K562 (cell line): ENCODE data around the gene METRN. TPM values are rescaled to one million over a fixed set of nuclear protein-coding genes. Genes with fewer than 3 reads are reported as not detected.

ENCODE experiments used
- ATAC-seq: fragments of 200-7000 bp; cut with Tn5 transposase; 3 replicates; pipeline ENCODE4 v1.9.1; 2020; ENCODE audit warnings: moderate library complexity
- BruUV-seq: library from RNA; stranded (reverse); fragments of 400-500 nt; replicated peaks from 2 replicates; lab custom pipeline; 2021; lab: Mats Ljungman, UMichigan
- CTCF ChIA-PET: fragments of 300-600 bp; formaldehyde crosslinking; extraction: SDS; loops from one replicate; lab custom pipeline; 2021; ENCODE audit warnings: low intra/inter-chr PET ratio; lab: Yijun Ruan, JAX
- POLR2A ChIA-PET: fragments of 300-600, 350-650 bp; sonication (Branson Sonifier 250); formaldehyde crosslinking; extraction: SDS; loops from one replicate; lab custom pipeline; 2021; ENCODE audit warnings: antibody characterized with exemption, inconsistent platforms; lab: Yijun Ruan, JAX
- DNase-seq, 4 experiments: peaks; one replicate each; pipeline versions ENCODE4 v3.0.0 to v3.0.0-alpha.2; 2011 to 2018; ENCODE audit warnings: low spot score in 3 of 4, mixed read lengths in 3 of 4; ENCODE audit errors: extremely low read depth in 1 of 4
- FAIRE-seq: peaks from 2 replicates; lab custom pipeline; 2011; peaks lifted over from hg19 to GRCh38; lab: Jason Lieb, UNC
- H2AFZ ChIP-seq: 2 replicates; pipeline ENCODE4 v1.6.0; 2011; ENCODE audit warnings: low read depth, low read length, control low read depth, inconsistent platforms
- H3K27ac ChIP-seq: fragments of 200-600 bp; 3 replicates; pipeline ENCODE4 v1.8.0; 2011; ENCODE audit warnings: low read depth, mild to moderate bottlenecking, control low read depth, inconsistent platforms, low read length, moderate library complexity, mixed read lengths; ENCODE audit errors: extremely low read depth
- H3K27me3 ChIP-seq, 2 experiments: fragments of 300-600 bp in 1 of 2; 2 replicates in 1 of 2; 3 replicates in 1 of 2; pipeline versions ENCODE4 v1.6.0 to v1.8.0; 2011; ENCODE audit warnings: inconsistent platforms in 2 of 2, low read length in 2 of 2, mild to moderate bottlenecking in 1 of 2, mixed read lengths in 1 of 2, moderate library complexity in 1 of 2; ENCODE audit not compliant: control insufficient read depth in 2 of 2, insufficient read depth in 2 of 2
- H3K36me3 ChIP-seq: fragments of 300-600 bp; 3 replicates; pipeline ENCODE4 v1.8.0; 2011; ENCODE audit warnings: mild to moderate bottlenecking, low read length, inconsistent platforms; ENCODE audit not compliant: control insufficient read depth, insufficient read depth
- H3K4me1 ChIP-seq, 2 experiments: fragments of 200-600 bp in 1 of 2; replicated peaks in 1 of 2; 2 replicates in 1 of 2; 3 replicates in 1 of 2; pipeline versions ENCODE4 v1.5.1 to v1.8.0; 2011; ENCODE audit warnings: inconsistent platforms in 2 of 2, low read length in 2 of 2, mild to moderate bottlenecking in 1 of 2, mixed read lengths in 1 of 2, moderate library complexity in 1 of 2; ENCODE audit not compliant: control insufficient read depth in 2 of 2, insufficient read depth in 2 of 2
- H3K4me2 ChIP-seq: 2 replicates; pipeline ENCODE4 v1.6.1; 2011; ENCODE audit warnings: low read length, control low read depth, inconsistent platforms, mixed read lengths; ENCODE audit not compliant: insufficient read depth
- H3K4me3 ChIP-seq: fragments of 200-600 bp; sonication (generic), shearing (Covaris generic); 2 replicates; pipeline ENCODE4 v1.5.1; 2016; ENCODE audit warnings: control low read depth, inconsistent platforms
- H3K79me2 ChIP-seq: fragments of 200-600 bp; 3 replicates; pipeline ENCODE4 v1.8.0; 2011; ENCODE audit warnings: low read length, inconsistent platforms; ENCODE audit not compliant: control insufficient read depth, insufficient read depth
- H3K9ac ChIP-seq, 2 experiments: 2 replicates each; pipeline versions ENCODE4 v1.6.0 to v1.6.1; 2011; ENCODE audit warnings: low read depth in 2 of 2, low read length in 2 of 2, control low read depth in 1 of 2, inconsistent platforms in 1 of 2, mild to moderate bottlenecking in 1 of 2, mixed read lengths in 1 of 2; ENCODE audit not compliant: insufficient read depth in 1 of 2
- H3K9me1 ChIP-seq: one replicate; pipeline ENCODE4 v1.6.0; 2011; ENCODE audit warnings: inconsistent platforms, mild to moderate bottlenecking, low read length, moderate library complexity; ENCODE audit not compliant: control insufficient read depth, insufficient read depth
- H3K9me3 ChIP-seq: replicated peaks from 2 replicates; pipeline ENCODE4 v1.5.1; 2011; ENCODE audit warnings: low read depth, low read length, inconsistent platforms; ENCODE audit not compliant: control insufficient read depth, insufficient read depth
- H4K20me1 ChIP-seq: replicated peaks from 2 replicates; pipeline ENCODE4 v1.6.1; 2011; ENCODE audit warnings: low read length, inconsistent platforms, mixed read lengths; ENCODE audit not compliant: control insufficient read depth, insufficient read depth
- CBX8 ChIP-seq: fragments of 200-600 bp; sonication (generic); IDR thresholded peaks from 2 replicates; pipeline ENCODE4 v1.6.1; 2012; ENCODE audit warnings: borderline replicate concordance, mixed run types, low read depth, mild to moderate bottlenecking, moderate library complexity, mixed read lengths, low read length, control low read depth, inconsistent platforms; ENCODE audit not compliant: poor library complexity, severe bottlenecking; ENCODE audit errors: extremely low read depth
- ELF2 ChIP-seq: fragments of 250-450 bp; sonication (Bioruptor Pico); IDR thresholded peaks from 2 replicates; pipeline ENCODE4 v1.5.0; 2021; ENCODE audit warnings: mild to moderate bottlenecking
- EP400 ChIP-seq: fragments of 450-650 bp; IDR thresholded peaks from 2 replicates; pipeline ENCODE4 v1.6.1; 2017; ENCODE audit warnings: antibody characterized with exemption, mild to moderate bottlenecking, moderate library complexity
- PCBP2 ChIP-seq: fragments of 200-400 bp; formaldehyde crosslinking; IDR thresholded peaks from 2 replicates; pipeline ENCODE4 v1.6.1; 2018; ENCODE audit warnings: low read length, low read depth, mild to moderate bottlenecking, moderate library complexity; ENCODE audit not compliant: poor library complexity, severe bottlenecking
- RAD51 ChIP-seq: fragments of 450-650 bp; IDR thresholded peaks from 2 replicates; pipeline ENCODE4 v1.7.1; 2016; ENCODE audit warnings: low read depth, mild to moderate bottlenecking, borderline replicate concordance
- RBFOX2 ChIP-seq: fragments of 200-400 bp; formaldehyde crosslinking; IDR thresholded peaks from 2 replicates; pipeline ENCODE4 v1.6.1; 2017; ENCODE audit warnings: low read depth, mild to moderate bottlenecking, low read length, moderate library complexity
- SPI1 ChIP-seq: IDR thresholded peaks from 2 replicates; pipeline ENCODE4 v1.6.1; 2011; ENCODE audit warnings: low read depth, low read length, control low read depth, borderline replicate concordance
- ZBTB34 ChIP-seq: fragments of 250-450 bp; sonication (Bioruptor Pico); IDR thresholded peaks from 2 replicates; pipeline ENCODE4 v1.8.0; 2021; ENCODE audit warnings: mild to moderate bottlenecking, moderate library complexity
- ZNF12 ChIP-seq: sonication (generic); formaldehyde crosslinking; IDR thresholded peaks from 2 replicates; pipeline ENCODE4 v1.4.0; 2020; ENCODE audit warnings: mild to moderate bottlenecking, missing genetic modification reagents
- ZNF24 ChIP-seq: fragments of 450-650 bp; IDR thresholded peaks from 2 replicates; pipeline ENCODE4 v1.6.1; 2016
- ZNF280B ChIP-seq: fragments of 250-450 bp; sonication (Bioruptor Pico); IDR thresholded peaks from 2 replicates; pipeline ENCODE4 v1.5.1; 2021; ENCODE audit warnings: mild to moderate bottlenecking
- ZNF282 ChIP-seq: sonication (generic); formaldehyde crosslinking; IDR thresholded peaks from 2 replicates; pipeline ENCODE4 v1.8.1; 2023; ENCODE audit warnings: missing genetic modification reagents
- ZNF668 ChIP-seq: fragments of 250-450 bp; sonication (Bioruptor Pico); IDR thresholded peaks from 2 replicates; pipeline ENCODE4 v1.8.0; 2022; ENCODE audit warnings: mild to moderate bottlenecking, inconsistent platforms
- ZNF695 ChIP-seq: fragments of 450-650 bp; formaldehyde crosslinking; IDR thresholded peaks from 2 replicates; pipeline ENCODE4 v1.4.0; 2020; ENCODE audit warnings: mild to moderate bottlenecking, moderate library complexity
- WGBS: fragments of 100-300 bp; shearing (Covaris generic); methylation state at CpG from one replicate; pipeline ENCODE4 v1.1.6; 2016; ENCODE audit warnings: low coverage, mixed read lengths; ENCODE audit not compliant: insufficient coverage; ENCODE audit errors: missing lambda C conversion rate; 5-methylcytosine and 5-hydroxymethylcytosine counted together
- in situ Hi-C: fragments of 300-500 bp; cut with MboI; formaldehyde crosslinking; loops from 4 replicates; pipeline ENCODE4 v1.15.0; 2018; ENCODE audit warnings: inconsistent platforms, mixed read lengths
- intact Hi-C: fragments of 100-400 bp; cut with micrococcal nuclease; formaldehyde crosslinking; loops from 2 replicates; pipeline ENCODE4 v1.14.2; 2022
- polyA plus RNA-seq, 8 experiments: library from polyadenylated mRNA; depleted of rRNA in 4 of 8; stranded (reverse) in 5 of 8; unstranded in 3 of 8; fragments of >200 nt; fragmentation: Nextera tagmentation in 2 of 8; fragmentation: Illumina TruSeq in 1 of 8; extraction: Ambion mirVana in 2 of 8; extraction: Trizol in 1 of 8; gene quantifications; 2 replicates each; pipeline versions ENCODE4 v1.2.1 to v1.2.3, GENCODE V29; 2011 to 2014; ENCODE audit warnings: inconsistent platforms in 1 of 8, missing spikeins in 1 of 8
- total RNA-seq, 7 experiments: library from RNA; depleted of rRNA in 6 of 7; stranded (reverse); fragments of >200 nt in 6 of 7; fragmentation: Illumina TruSeq in 2 of 7; extraction: Trizol in 2 of 7; gene quantifications; 2 replicates each; pipeline versions ENCODE4 v1.2.1 to v1.2.3, GENCODE V29; 2011 to 2021; ENCODE audit warnings: low replicate concordance in 1 of 7
- TF ChIP-seq, protein P1 (sequence below), 2 experiments: fragments of 450-650 bp; IDR thresholded peaks; 2 replicates each; pipeline ENCODE4 v1.6.1; 2016
- TF ChIP-seq, protein P2 (sequence below): fragments of 250-450 bp; sonication (Bioruptor Pico); IDR thresholded peaks from 2 replicates; pipeline ENCODE4 v1.5.0; 2020; ENCODE audit warnings: mild to moderate bottlenecking

Gene METRN
- total and polyA plus RNA-seq, 9 of the 15 experiments (the other 6 are each of a cell fraction or from before 2014, with no cell fraction given) = 0.20 to 89.8 (median 15.4) TPM

- POLR2A ChIA-PET = interaction anchor here (0.6 to 2.1 kb wide), 3 partner anchors 9 to 177 kb away, joined by 3 to 4 read pairs (median 4); no protein-coding TSS in a partner anchor
- FAIRE-seq (no peak), DNase-seq (no peak), ATAC-seq (no peak)
- Histone ChIP-seq H3K9me1 (no peaks in the 10 kb centered on the region), H4K20me1 (no peaks in the 10 kb centered on the region), H3K27ac (no peak overlapping the region), H2AFZ (no peak overlapping the region), H3K4me2 (no peak overlapping the region), H3K9ac (peak overlapping the region in 1 of 2 experiments; percentile 81; a peak in 2 of 4 replicates), H3K79me2 (no peaks in the 10 kb centered on the region), H3K4me1 (peaks cover 9 to 50% of the 10 kb centered on the region in 2 experiments; a peak in 4 of 5 replicates), H3K9me3 (no peaks in the 10 kb centered on the region), H3K27me3 (no peaks in the 10 kb centered on the region), H3K36me3 (no peaks in the 10 kb centered on the region), H3K4me3 (no peak overlapping the region)
- CTCF ChIA-PET = no interaction called here
- BruUV-seq = no TSS peak
- 80% methylated on average over 27 of the region's 34 CpGs for WGBS
- in situ Hi-C loops (no loop called here), intact Hi-C loops (no loop called here)
- TF ChIP-seq, protein P1, sequence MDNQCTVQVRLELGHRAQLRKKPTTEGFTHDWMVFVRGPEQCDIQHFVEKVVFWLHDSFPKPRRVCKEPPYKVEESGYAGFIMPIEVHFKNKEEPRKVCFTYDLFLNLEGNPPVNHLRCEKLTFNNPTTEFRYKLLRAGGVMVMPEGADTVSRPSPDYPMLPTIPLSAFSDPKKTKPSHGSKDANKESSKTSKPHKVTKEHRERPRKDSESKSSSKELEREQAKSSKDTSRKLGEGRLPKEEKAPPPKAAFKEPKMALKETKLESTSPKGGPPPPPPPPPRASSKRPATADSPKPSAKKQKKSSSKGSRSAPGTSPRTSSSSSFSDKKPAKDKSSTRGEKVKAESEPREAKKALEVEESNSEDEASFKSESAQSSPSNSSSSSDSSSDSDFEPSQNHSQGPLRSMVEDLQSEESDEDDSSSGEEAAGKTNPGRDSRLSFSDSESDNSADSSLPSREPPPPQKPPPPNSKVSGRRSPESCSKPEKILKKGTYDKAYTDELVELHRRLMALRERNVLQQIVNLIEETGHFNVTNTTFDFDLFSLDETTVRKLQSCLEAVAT (IDR thresholded peaks at IDR 0.05) = no peak
- no peak for TF ChIP-seq PCBP2
- TF ChIP-seq RBFOX2 = no peak
- TF ChIP-seq ELF2 = no peak
- no peak for TF ChIP-seq ZNF280B
- no peak for TF ChIP-seq ZNF24
- no peak for TF ChIP-seq ZNF695 (CRISPR knock-in tag)
- no peak for TF ChIP-seq SPI1
- TF ChIP-seq ZNF282 (CRISPR knock-in tag) = no peak
- TF ChIP-seq ZNF668 (CRISPR knock-in tag) = no peak
- no peak for TF ChIP-seq ZBTB34
- no peak for TF ChIP-seq RAD51
- no peak for TF ChIP-seq ZNF12 (CRISPR knock-in tag)
- TF ChIP-seq EP400 = no peak
- TF ChIP-seq CBX8 = no peak
- TF ChIP-seq, protein P2, sequence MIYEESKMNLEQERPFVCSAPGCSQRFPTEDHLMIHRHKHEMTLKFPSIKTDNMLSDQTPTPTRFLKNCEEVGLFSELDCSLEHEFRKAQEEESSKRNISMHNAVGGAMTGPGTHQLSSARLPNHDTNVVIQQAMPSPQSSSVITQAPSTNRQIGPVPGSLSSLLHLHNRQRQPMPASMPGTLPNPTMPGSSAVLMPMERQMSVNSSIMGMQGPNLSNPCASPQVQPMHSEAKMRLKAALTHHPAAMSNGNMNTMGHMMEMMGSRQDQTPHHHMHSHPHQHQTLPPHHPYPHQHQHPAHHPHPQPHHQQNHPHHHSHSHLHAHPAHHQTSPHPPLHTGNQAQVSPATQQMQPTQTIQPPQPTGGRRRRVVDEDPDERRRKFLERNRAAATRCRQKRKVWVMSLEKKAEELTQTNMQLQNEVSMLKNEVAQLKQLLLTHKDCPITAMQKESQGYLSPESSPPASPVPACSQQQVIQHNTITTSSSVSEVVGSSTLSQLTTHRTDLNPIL (CRISPR knock-in tag) = no peak
These were observed 44.4 kb downstream of the METRN start for GRCh38 chr16:759110-759910.
